HG03066 (cell line): ENCODE results near the gene TIMM22.

Experiments used
- ATAC-seq: cut with Tn5 transposase; IDR thresholded peaks from one replicate; pipeline ENCODE4 v1.9.1; 2021; ENCODE audit warnings: low read depth; ENCODE audit not compliant: unreplicated experiment

TIMM22 gene

DNA sequence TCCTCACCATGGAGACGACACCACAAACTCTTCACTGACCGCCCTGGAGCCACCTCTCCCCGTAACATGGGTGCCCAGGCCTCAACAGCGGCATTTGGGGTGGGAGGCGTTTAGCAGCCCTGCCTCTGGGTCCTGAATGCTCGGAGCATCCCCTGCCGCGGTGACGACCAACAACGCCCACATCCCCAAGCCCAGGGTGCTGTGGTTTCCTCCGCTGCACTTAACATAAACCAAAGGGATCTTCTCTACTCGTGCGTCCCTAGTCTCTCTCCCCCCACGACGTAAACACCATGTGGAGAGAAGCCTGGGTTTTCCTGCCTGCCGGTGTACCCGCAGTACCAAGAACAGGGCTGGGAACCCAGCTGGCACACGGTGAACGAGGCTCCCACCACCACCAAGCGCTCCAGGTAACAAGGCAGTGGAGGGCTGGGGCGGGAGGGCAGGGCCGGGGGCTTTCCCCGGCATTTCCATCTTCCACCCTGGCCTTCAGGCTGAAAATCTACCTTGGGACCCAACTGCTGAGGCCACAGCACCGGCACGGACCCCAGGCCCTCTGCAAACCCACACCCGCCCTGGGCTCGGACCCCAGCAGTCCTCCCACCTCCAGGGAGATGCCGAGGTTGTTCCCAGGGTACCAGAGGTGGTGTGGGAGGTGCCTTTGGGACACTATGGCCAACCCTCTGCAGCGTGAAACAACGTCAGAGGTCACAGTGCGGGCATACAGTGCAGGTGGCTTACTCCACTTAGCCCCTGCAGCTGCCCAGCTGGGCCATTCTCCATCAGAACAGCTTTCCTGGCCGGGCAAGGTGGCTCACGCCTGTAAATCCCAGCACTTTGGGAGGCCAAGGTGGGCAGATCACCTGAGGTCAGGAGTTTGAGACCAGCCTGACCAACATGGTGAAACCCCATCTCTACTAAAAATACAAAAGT is 54.3 kb downstream of the TIMM22 start:
- ATAC-seq: no peak
